Hematopoietic multipotent progenitor cell (in vitro differentiated cells): ENCODE measurements around the gene MRPL41. TPM values are rescaled to one million over a fixed set of nuclear protein-coding genes. Genes with fewer than 3 reads are reported as not detected.
"Not testable (repeated sequence)": the region's sequence is repeated elsewhere in the genome, so short reads cannot be mapped to it uniquely, and the experiment has no call there.

Experiments
- DNase-seq, 3 donors: peaks; one replicate each; pipeline ENCODE4 v3.0.0-alpha.2; 2011 to 2015; ENCODE audit warnings: low read depth in 2 of 3, low spot score in 2 of 3
- total RNA-seq: library from RNA; depleted of rRNA; stranded (reverse); fragments of >200 nt; gene quantifications from one replicate; pipeline ENCODE4 v1.2.3, GENCODE V29; 2012

The MRPL41 gene
- total RNA-seq, 1 donor: 18.3 TPM

- DNase-seq: not testable (repeated sequence)
Measured at GRCh38 chr9:137550958-137551263, 768 bp upstream of the MRPL41 start.

GRCh38 chr9:137552022-137552768 lies 516 bp downstream of the MRPL41 start:
- DNase-seq: peak; percentile 24 to 29 (median 29)

- not testable (repeated sequence) for DNase-seq
Measured at GRCh38 chr9:137553654-137554053, 2.0 kb downstream of the MRPL41 start.

- DNase-seq: no peak
Measured at GRCh38 chr9:137554349-137554748, 2.7 kb downstream of the MRPL41 start.

- DNase-seq: no peak
Measured at GRCh38 chr9:137555179-137555578, 3.5 kb downstream of the MRPL41 start.

GRCh38 chr9:137556069-137556838 lies 4.6 kb downstream of the MRPL41 start:
- DNase-seq: no peak

GRCh38 chr9:137558127-137558526 lies 6.4 kb downstream of the MRPL41 start:
- no peak for DNase-seq

- no peak for DNase-seq
Measured at GRCh38 chr9:137564134-137564533, 12.5 kb downstream of the MRPL41 start.

GRCh38 chr9:137564817-137565411 lies 13.2 kb downstream of the MRPL41 start:
- DNase-seq: no peak

GRCh38 chr9:137568445-137568844 lies 16.8 kb downstream of the MRPL41 start:
- DNase-seq: not testable (repeated sequence)

- DNase-seq: no peak
Measured at GRCh38 chr9:137569609-137570203, 18.0 kb downstream of the MRPL41 start.

- DNase-seq: no peak
Measured at GRCh38 chr9:137570566-137570965, 18.9 kb downstream of the MRPL41 start.

- no peak for DNase-seq
Measured at GRCh38 chr9:137574192-137574591, 22.5 kb downstream of the MRPL41 start.

- no peak for DNase-seq
Measured at GRCh38 chr9:137575364-137575715, 23.7 kb downstream of the MRPL41 start.

- no peak for DNase-seq
Measured at GRCh38 chr9:137575716-137576411, 24.2 kb downstream of the MRPL41 start.

GRCh38 chr9:137578518-137579258 lies 27.0 kb downstream of the MRPL41 start, which contains the start of gene DPH7:
Gene DPH7, minus strand, starts transcription at chr9:137578925. Its CDS starts 148 bp downstream, at chr9:137578777.
- DNase-seq: peak; percentile 80 to 92 (median 92)

GRCh38 chr9:137579259-137579604 lies 27.6 kb downstream of the MRPL41 start:
- DNase-seq: no peak

- no peak for DNase-seq
Measured at GRCh38 chr9:137580209-137580953, 28.7 kb downstream of the MRPL41 start.

GRCh38 chr9:137580954-137581322 lies 29.3 kb downstream of the MRPL41 start:
- no peak for DNase-seq
